GM12874 (cell line): ENCODE measurements around the gene GLOD4.

Experiments
- TF ChIP-seq, protein P1 (sequence below): IDR thresholded peaks from 2 replicates; pipeline ENCODE4 v1.5.1; 2011; ENCODE audit warnings: low read depth, mild to moderate bottlenecking, control low read depth, low read length, moderate library complexity; ENCODE audit not compliant: insufficient read depth

GLOD4 gene

DNA sequence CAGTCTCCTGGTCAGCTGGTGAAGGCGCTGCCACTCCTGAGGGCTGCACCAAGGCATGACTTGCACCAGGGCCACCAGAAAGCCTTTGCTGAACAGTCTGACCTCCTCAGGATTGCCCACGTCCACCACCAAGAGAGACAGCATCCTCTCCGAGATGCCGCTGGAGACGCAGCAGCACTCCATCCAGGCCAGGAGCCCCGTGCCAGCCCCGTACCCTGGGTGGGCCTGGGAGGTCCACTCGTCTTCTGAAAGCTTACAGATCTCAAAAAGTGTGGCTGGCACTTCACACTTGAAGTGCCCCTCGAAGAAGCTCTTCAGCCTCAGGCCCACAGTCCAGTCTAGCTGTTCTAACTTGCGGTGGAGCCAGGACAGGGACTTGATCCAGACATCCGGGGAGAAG lies 36.7 kb downstream of the GLOD4 start:
- TF ChIP-seq, protein P1, sequence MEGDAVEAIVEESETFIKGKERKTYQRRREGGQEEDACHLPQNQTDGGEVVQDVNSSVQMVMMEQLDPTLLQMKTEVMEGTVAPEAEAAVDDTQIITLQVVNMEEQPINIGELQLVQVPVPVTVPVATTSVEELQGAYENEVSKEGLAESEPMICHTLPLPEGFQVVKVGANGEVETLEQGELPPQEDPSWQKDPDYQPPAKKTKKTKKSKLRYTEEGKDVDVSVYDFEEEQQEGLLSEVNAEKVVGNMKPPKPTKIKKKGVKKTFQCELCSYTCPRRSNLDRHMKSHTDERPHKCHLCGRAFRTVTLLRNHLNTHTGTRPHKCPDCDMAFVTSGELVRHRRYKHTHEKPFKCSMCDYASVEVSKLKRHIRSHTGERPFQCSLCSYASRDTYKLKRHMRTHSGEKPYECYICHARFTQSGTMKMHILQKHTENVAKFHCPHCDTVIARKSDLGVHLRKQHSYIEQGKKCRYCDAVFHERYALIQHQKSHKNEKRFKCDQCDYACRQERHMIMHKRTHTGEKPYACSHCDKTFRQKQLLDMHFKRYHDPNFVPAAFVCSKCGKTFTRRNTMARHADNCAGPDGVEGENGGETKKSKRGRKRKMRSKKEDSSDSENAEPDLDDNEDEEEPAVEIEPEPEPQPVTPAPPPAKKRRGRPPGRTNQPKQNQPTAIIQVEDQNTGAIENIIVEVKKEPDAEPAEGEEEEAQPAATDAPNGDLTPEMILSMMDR = no peak

DNA sequence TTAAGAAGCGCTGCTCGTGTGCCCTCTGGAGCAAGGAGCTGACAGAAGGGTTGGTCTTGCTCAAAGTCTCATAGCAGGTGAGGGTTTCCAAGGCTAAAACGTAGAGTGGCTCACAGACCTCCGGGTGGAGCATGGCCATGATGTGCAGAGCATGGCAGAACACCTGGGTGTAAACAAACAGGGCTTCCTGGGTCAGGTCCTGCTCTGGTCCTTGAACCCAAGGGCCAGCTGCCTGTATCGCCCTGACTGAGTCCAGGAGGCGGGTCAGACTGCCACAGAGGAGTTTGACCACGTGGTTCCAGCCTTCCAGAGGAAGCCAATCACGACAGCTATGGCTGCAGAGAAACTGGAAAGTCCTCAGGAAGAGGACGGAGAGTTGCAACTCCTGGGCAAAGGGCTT lies 37.1 kb downstream of the GLOD4 start:
- TF ChIP-seq, protein P1 = no peak

DNA sequence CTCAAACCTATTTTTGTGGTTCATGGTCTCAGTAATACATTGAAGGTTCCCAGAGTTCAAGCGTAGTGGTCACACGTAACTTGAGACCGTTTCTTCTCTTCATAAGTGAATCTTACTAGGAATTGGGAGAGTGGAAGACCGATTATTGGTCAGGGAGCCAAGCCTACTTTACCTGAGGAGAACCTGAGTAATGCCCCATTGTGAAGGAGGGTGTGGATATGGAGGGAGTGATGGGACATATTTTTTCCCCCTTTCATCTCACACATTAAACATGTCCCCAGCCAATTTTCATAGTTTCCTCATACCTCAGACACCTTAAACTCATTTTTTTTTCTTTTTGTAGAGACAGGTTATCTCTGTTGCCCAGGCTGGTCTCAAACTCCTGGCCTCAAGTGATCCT lies 38.9 kb downstream of the GLOD4 start:
- TF ChIP-seq, protein P1 = no peak

GRCh38 chr17:742147-742793 lies 39.8 kb downstream of the GLOD4 start:
- TF ChIP-seq, protein P1 = no peak

- TF ChIP-seq, protein P1 = no peak
These were observed 41.7 kb downstream of the GLOD4 start for GRCh38 chr17:740240-741017.

- TF ChIP-seq, protein P1 = no peak
These were observed 44.4 kb downstream of the GLOD4 start for GRCh38 chr17:737561-738113.

DNA sequence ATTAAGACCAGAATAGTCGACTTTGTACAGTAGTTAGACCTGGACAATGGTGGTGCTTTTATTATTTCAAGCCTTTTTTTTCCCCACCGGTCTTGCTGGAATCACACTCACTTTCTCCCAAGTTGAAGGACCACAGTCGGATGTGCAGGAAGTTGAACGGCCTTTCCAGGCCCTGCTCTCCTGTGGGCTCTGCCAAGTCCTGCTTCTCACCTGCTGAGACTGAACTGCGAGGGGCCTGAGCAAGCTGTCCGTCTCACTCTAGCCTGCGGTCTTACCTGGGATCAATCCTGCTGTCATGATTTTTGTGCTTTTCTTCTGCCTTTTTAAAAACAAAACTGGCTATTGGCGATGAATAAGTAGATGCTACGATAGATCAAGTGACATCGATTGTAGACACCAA lies 48.3 kb downstream of the GLOD4 start:
- TF ChIP-seq, protein P1 = no peak
